GM12801 (cell line): ENCODE measurements around the gene ENAH.

Experiments
- CTCF ChIP-seq: IDR thresholded peaks from one replicate; pipeline ENCODE4 v1.5.1; 2011; ENCODE audit warnings: control low read depth; ENCODE audit not compliant: insufficient read length; ENCODE audit errors: extremely low read depth

Gene ENAH

GRCh38 chr1:225484657-225485214 lies 168.2 kb downstream of the ENAH start:
- no peak for TF ChIP-seq CTCF

DNA sequence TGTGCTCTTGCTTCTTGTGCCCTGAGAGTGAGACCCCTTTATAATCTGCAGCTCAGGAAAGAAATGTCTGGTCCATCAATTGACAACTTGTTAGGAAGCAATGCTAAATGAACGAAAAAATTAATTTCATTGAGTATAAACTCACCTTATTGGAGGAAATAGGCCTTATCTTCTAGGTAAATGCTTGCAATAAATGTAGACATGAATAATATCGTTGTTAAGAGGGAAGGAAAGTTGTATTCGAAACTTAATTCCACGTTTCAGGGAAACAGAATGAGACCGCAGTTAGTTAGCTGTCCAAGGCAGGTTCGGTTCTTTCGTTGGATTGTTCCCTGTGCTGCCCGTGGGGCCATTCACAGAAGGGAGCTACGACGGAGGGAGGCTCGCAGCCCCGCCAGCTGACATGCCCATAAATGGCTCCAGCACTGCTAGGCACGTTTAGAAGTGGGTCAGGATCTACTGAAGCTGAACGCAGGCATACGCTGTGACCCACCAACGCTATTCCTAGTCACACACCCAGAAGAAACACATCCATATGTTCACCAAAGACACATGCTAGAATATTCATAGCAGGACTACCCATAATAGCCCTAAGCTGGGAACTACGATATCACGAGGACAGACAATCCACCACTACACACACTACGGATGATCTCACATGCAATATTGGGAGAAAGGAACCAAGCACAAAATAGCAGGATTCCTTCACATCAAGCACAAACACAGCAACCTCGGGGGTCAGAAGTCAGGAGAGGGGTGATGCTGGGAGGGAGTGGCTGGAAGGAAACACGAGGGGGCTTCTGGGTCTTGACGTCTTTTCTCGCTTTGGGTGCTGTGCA lies 168.9 kb downstream of the ENAH start:
- TF ChIP-seq CTCF = no peak

- no peak for TF ChIP-seq CTCF
Measured at GRCh38 chr1:225482421-225482950, 170.4 kb downstream of the ENAH start.

DNA sequence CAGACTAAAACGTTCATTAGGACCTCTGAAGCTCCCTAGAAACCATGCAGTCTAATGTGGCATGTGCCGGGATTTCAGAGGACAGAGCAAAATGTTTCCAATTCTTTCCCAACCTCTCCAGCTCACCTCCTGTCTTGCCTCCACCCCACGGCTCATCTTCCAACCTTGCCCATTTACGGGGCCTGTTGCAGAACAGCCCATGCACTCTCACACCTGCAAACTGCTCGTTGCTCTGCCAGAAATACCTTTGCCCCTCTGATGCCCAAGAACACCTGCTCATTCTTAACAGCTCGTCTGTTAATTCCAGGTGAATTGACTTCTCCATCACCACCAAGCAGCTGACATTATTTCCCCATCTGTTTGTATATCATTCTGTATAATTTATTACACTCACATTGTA lies 171.2 kb downstream of the ENAH start:
- no peak for TF ChIP-seq CTCF

DNA sequence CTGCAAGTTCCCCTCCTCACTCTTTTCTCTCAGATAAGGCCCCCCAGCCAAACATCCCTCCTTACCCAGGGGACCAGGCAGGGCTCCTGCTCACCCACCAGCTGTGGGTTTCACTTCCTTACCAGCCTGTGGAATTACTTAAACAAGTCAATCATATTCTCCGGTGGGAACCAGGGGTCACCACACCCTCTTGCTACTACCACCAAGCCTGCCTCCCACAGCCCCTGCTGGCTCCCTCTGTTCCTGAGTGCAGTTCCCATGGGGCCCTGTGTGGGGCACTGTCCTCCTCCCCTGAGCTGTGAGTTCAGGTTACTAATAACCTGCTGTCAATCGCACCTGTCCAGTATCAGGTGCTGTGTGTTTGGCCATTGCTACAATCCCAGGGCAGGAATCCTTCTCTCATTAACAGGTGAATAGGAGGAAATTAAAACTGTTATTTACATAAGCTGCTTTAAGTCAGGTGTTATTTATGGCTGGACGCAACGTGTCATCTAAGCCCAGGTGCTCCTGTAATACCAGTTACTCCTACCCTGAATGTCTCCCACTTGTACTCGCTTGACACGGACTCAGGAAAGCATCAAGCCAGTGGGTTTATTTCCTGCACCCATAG lies 172.0 kb downstream of the ENAH start:
- TF ChIP-seq CTCF = no peak

GRCh38 chr1:225479996-225480720 lies 172.8 kb downstream of the ENAH start:
- TF ChIP-seq CTCF = no peak

GRCh38 chr1:225479341-225479740 lies 173.6 kb downstream of the ENAH start:
- TF ChIP-seq CTCF = no peak
